IMR-90 (cell line): Measurements from ENCODE around the gene DHCR7. TPM values are rescaled to one million over a fixed set of nuclear protein-coding genes. Genes with fewer than 3 reads are reported as not detected.

Experiments used
- ATAC-seq: fragments of 200-7000 bp; cut with Tn5 transposase; 2 replicates; pipeline ENCODE4 v1.9.1; 2020; ENCODE audit warnings: low read depth, mild to moderate bottlenecking, moderate library complexity
- BruUV-seq: library from RNA; stranded (reverse); fragments of 400-500 nt; replicated peaks from 2 replicates; lab custom pipeline; 2021; lab: Mats Ljungman, UMichigan
- CTCF ChIA-PET: fragments of 300-600 bp; formaldehyde crosslinking; extraction: SDS; loops from one replicate; lab custom pipeline; 2021; ENCODE audit warnings: antibody characterized with exemption; lab: Yijun Ruan, JAX
- POLR2A ChIA-PET: fragments of 300-600 bp; sonication (Branson Sonifier 250); formaldehyde crosslinking; loops from one replicate; lab custom pipeline; 2022; ENCODE audit warnings: antibody characterized with exemption; ENCODE audit not compliant: unreplicated experiment; lab: Charles Lee
- DNase-seq: peaks from one replicate; pipeline ENCODE4 v3.0.0; 2013
- H2AFZ ChIP-seq: replicated peaks from 2 replicates; pipeline ENCODE3; 2013; ENCODE audit warnings: low read length, mild to moderate bottlenecking; ENCODE audit not compliant: poor library complexity
- H2AK5ac ChIP-seq: 2 replicates; pipeline ENCODE4 v1.6.1; 2013; ENCODE audit warnings: low read depth, low read length, inconsistent platforms
- H2AK9ac ChIP-seq: replicated peaks from 2 replicates; pipeline ENCODE3; 2013; ENCODE audit warnings: mild to moderate bottlenecking, low read depth, low read length, moderate library complexity; ENCODE audit not compliant: poor library complexity
- H2BK120ac ChIP-seq: 2 replicates; pipeline ENCODE4 v1.6.1; 2013; ENCODE audit warnings: low read depth, low read length, inconsistent platforms
- H2BK15ac ChIP-seq: 3 replicates; pipeline ENCODE4 v1.6.1; 2013; ENCODE audit warnings: low read depth, low read length, inconsistent platforms
- H2BK20ac ChIP-seq: 2 replicates; pipeline ENCODE4 v1.6.1; 2013; ENCODE audit warnings: low read depth, mild to moderate bottlenecking, inconsistent platforms, low read length, moderate library complexity
- H2BK5ac ChIP-seq: 2 replicates; pipeline ENCODE4 v1.6.1; 2013; ENCODE audit warnings: mild to moderate bottlenecking, low read depth, low read length, inconsistent platforms; ENCODE audit not compliant: poor library complexity, severe bottlenecking
- H3K14ac ChIP-seq: replicated peaks from 2 replicates; pipeline ENCODE4 v1.6.1; 2013; ENCODE audit warnings: low read depth, low read length, inconsistent platforms
- H3K18ac ChIP-seq: 2 replicates; pipeline ENCODE4 v1.6.1; 2013; ENCODE audit warnings: low read depth, low read length, control low read depth
- H3K23ac ChIP-seq: 2 replicates; pipeline ENCODE4 v1.6.1; 2013; ENCODE audit warnings: low read depth, low read length, inconsistent platforms
- H3K27ac ChIP-seq: 2 replicates; pipeline ENCODE4 v1.5.1; 2013; ENCODE audit warnings: mild to moderate bottlenecking, control low read depth, low read length; ENCODE audit not compliant: insufficient read depth
- H3K27me3 ChIP-seq: 2 replicates; pipeline ENCODE4 v1.6.1; 2013; ENCODE audit warnings: low read length; ENCODE audit not compliant: control insufficient read depth, insufficient read depth
- H3K36me3 ChIP-seq: 2 replicates; pipeline ENCODE4 v1.6.1; 2013; ENCODE audit warnings: low read length, mixed read lengths; ENCODE audit not compliant: control insufficient read depth, insufficient read depth
- H3K4ac ChIP-seq: 2 replicates; pipeline ENCODE4 v1.6.1; 2013; ENCODE audit warnings: low read depth, low read length, inconsistent platforms
- H3K4me1 ChIP-seq: 2 replicates; pipeline ENCODE4 v1.6.1; 2013; ENCODE audit warnings: low read length, mixed read lengths; ENCODE audit not compliant: control insufficient read depth, insufficient read depth
- H3K4me2 ChIP-seq: 2 replicates; pipeline ENCODE4 v1.6.1; 2013; ENCODE audit warnings: low read depth, mild to moderate bottlenecking, control low read depth, low read length, moderate library complexity
- H3K4me3 ChIP-seq: 2 replicates; pipeline ENCODE4 v1.5.1; 2013; ENCODE audit warnings: low read depth, mild to moderate bottlenecking, control low read depth, low read length, moderate library complexity; ENCODE audit not compliant: insufficient read depth
- H3K56ac ChIP-seq: 2 replicates; pipeline ENCODE4 v1.6.1; 2013; ENCODE audit warnings: low read length, inconsistent platforms; ENCODE audit not compliant: insufficient read depth; ENCODE audit errors: extremely low read depth
- H3K79me1 ChIP-seq, 2 experiments: 2 replicates each; pipeline ENCODE4 v1.6.1; 2013; ENCODE audit warnings: low read length in 2 of 2, inconsistent platforms in 1 of 2, low read depth in 1 of 2
- H3K9ac ChIP-seq: 2 replicates; pipeline ENCODE4 v1.6.1; 2013; ENCODE audit warnings: low read depth, low read length, control low read depth
- H3K9me1 ChIP-seq: 2 replicates; pipeline ENCODE4 v1.6.1; 2013; ENCODE audit warnings: low read length, inconsistent platforms; ENCODE audit not compliant: insufficient read depth
- H3K9me3 ChIP-seq: 2 replicates; pipeline ENCODE4 v1.6.1; 2013; ENCODE audit warnings: low read length; ENCODE audit not compliant: control insufficient read depth, insufficient read depth
- H4K20me1 ChIP-seq: 2 replicates; pipeline ENCODE4 v1.6.1; 2013; ENCODE audit warnings: low read length, inconsistent platforms; ENCODE audit not compliant: insufficient read depth
- H4K5ac ChIP-seq: 2 replicates; pipeline ENCODE4 v1.6.1; 2013; ENCODE audit warnings: mild to moderate bottlenecking, low read depth, low read length, control low read depth
- H4K8ac ChIP-seq, 2 experiments: 2 replicates each; pipeline ENCODE4 v1.6.1; 2013; ENCODE audit warnings: low read depth in 2 of 2, low read length in 2 of 2, control low read depth in 1 of 2, inconsistent platforms in 1 of 2
- H4K91ac ChIP-seq: 2 replicates; pipeline ENCODE4 v1.6.1; 2013; ENCODE audit warnings: low read depth, low read length, inconsistent platforms; ENCODE audit not compliant: insufficient read depth
- CEBPB ChIP-seq: IDR thresholded peaks from 2 replicates; pipeline ENCODE4 v1.6.1; 2012; ENCODE audit warnings: low read depth, low read length, improper control_type of control experiment
- CHD1 ChIP-seq: IDR thresholded peaks from 2 replicates; pipeline ENCODE4 v1.6.1; 2012; ENCODE audit warnings: low read depth, low read length, improper control_type of control experiment
- FOS ChIP-seq: fragments of 150-350 bp; IDR thresholded peaks from 2 replicates; pipeline ENCODE4 v1.6.1; 2016; ENCODE audit warnings: low read depth, low read length
- MAFK ChIP-seq: IDR thresholded peaks from 2 replicates; pipeline ENCODE4 v1.6.1; 2012; ENCODE audit warnings: low read depth, low read length, improper control_type of control experiment
- MAZ ChIP-seq: IDR thresholded peaks from 2 replicates; pipeline ENCODE4 v1.6.1; 2012; ENCODE audit warnings: low read depth, mild to moderate bottlenecking, low read length, improper control_type of control experiment, moderate library complexity, borderline replicate concordance
- MXI1 ChIP-seq: IDR thresholded peaks from 2 replicates; pipeline ENCODE4 v1.6.1; 2012; ENCODE audit warnings: low read depth, mild to moderate bottlenecking, low read length, moderate library complexity, borderline replicate concordance
- NFE2L2 ChIP-seq: fragments of 150-350 bp; IDR thresholded peaks from 2 replicates; pipeline ENCODE4 v1.6.1; 2016; ENCODE audit warnings: low read depth, mild to moderate bottlenecking, low read length
- POLR2A ChIP-seq: IDR thresholded peaks from 2 replicates; pipeline ENCODE4 v1.6.1; 2012; ENCODE audit warnings: mild to moderate bottlenecking, low read depth, low read length
- RAD21 ChIP-seq: IDR thresholded peaks from 2 replicates; pipeline ENCODE4 v1.6.1; 2012; ENCODE audit warnings: low read length, improper control_type of control experiment
- RCOR1 ChIP-seq: IDR thresholded peaks from 2 replicates; pipeline ENCODE4 v1.6.1; 2012; ENCODE audit warnings: mild to moderate bottlenecking, low read length, improper control_type of control experiment; ENCODE audit not compliant: insufficient replicate concordance
- RFX5 ChIP-seq: IDR thresholded peaks from 2 replicates; pipeline ENCODE4 v1.8.0; 2012; ENCODE audit warnings: low read depth, mild to moderate bottlenecking, low read length, moderate library complexity
- SMC3 ChIP-seq: fragments of 150-350 bp; IDR thresholded peaks from 2 replicates; pipeline ENCODE4 v1.6.1; 2016; ENCODE audit warnings: low read depth, mild to moderate bottlenecking, antibody characterized with exemption, low read length, moderate library complexity
- WGBS, 2 experiments: methylation state at CpG; one replicate each; pipeline versions ENCODE4 v1.1.5 to v1.1.7; 2013; ENCODE audit warnings: missing lambda C conversion rate in 2 of 2; ENCODE audit not compliant: insufficient read length in 1 of 2; ENCODE audit errors: extremely low coverage in 2 of 2; 5-methylcytosine and 5-hydroxymethylcytosine counted together
- dilution Hi-C: fragments of 300-500 bp; cut with HindIII; formaldehyde crosslinking; loops from one replicate; pipeline ENCODE4 v1.14.3; 2018; ENCODE audit warnings: low sequenced_read_pairs; ENCODE audit not compliant: unreplicated experiment
- in situ Hi-C: fragments of 300-500 bp; cut with MboI; formaldehyde crosslinking; loops from 3 replicates; pipeline ENCODE4 v1.14.3; 2019; ENCODE audit warnings: low sequenced_read_pairs, inconsistent platforms, mixed read lengths
- intact Hi-C: fragments of 100-400 bp; cut with micrococcal nuclease; formaldehyde crosslinking; loops from 2 replicates; pipeline ENCODE4 v1.10.0; 2022
- polyA plus RNA-seq, 3 experiments: library from polyadenylated mRNA; depleted of rRNA; stranded (reverse); fragments of >200 nt; gene quantifications; 2 replicates each; pipeline ENCODE4 v1.2.3, GENCODE V29; 2012; ENCODE audit warnings: low replicate concordance in 1 of 3
- total RNA-seq: library from RNA; depleted of rRNA; stranded (reverse); fragments of >200 nt; gene quantifications from 2 replicates; pipeline ENCODE4 v1.2.3, GENCODE V29; 2012
- TF ChIP-seq, protein P1 (sequence below): fragments of 150-350 bp; IDR thresholded peaks from 2 replicates; pipeline ENCODE4 v1.6.1; 2016; ENCODE audit warnings: low read depth, mild to moderate bottlenecking, low read length, moderate library complexity, borderline replicate concordance
- TF ChIP-seq, protein P2 (sequence below): fragments of 150-350 bp; IDR thresholded peaks from 2 replicates; pipeline ENCODE4 v1.6.1; 2017; ENCODE audit warnings: mild to moderate bottlenecking, antibody characterized with exemption, low read length, low read depth
- TF ChIP-seq, protein P3 (sequence below): conservative IDR thresholded peaks from 2 replicates; pipeline ENCODE4 v1.5.1; 2012; ENCODE audit warnings: mild to moderate bottlenecking, low read depth, low read length, improper control_type of control experiment

Gene DHCR7
- total and polyA plus RNA-seq, 2 of the 4 experiments (the other 2 are of a cell fraction) = 22.0 to 43.3 TPM

DNA sequence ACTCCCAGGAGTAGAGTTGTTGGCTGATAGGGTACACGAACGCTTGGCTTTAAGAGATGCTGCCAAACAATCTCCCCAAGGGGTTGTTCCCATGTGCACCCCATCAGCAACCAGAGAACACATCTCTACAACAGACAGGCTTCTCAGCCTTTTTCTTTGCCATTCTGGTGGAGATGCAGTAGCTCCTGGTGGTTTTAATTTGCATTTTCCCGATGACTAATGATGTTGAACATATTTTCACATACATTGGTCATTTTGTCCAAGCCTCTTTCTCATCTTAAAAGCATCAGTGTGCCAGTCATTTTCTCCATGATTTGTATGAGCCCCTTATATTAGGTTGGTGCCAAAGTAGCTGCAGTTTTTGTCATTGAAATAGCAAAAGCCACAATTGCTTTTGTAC lies 21.8 kb downstream of the DHCR7 start:
- Histone ChIP-seq H2BK20ac (no peak overlapping the region), H3K9me1 (no peaks in the 10 kb centered on the region), H3K14ac (no peak overlapping the region), H3K23ac (no peak overlapping the region), H2BK120ac (no peak overlapping the region), H4K91ac (no peak overlapping the region), H2BK15ac (no peak overlapping the region), H3K4me1 (no peaks in the 10 kb centered on the region), H3K36me3 (no peaks in the 10 kb centered on the region), H3K18ac (no peak overlapping the region), H3K27ac (no peak overlapping the region), H3K4ac (no peak overlapping the region), H3K4me2 (no peak overlapping the region), H3K56ac (no peak overlapping the region), H3K27me3 (peaks cover 23% of the 10 kb centered on the region), H4K20me1 (no peaks in the 10 kb centered on the region), H4K5ac (no peak overlapping the region), H3K79me1 (no peaks in the 10 kb centered on the region), H3K4me3 (no peak overlapping the region), H2BK5ac (no peak overlapping the region), H2AK5ac (no peak overlapping the region), H4K8ac (no peak overlapping the region), H3K9ac (no peak overlapping the region), H2AFZ (no peak overlapping the region), H2AK9ac (no peak overlapping the region), H3K9me3 (no peaks in the 10 kb centered on the region)
- BruUV-seq = no TSS peak
- in situ Hi-C loops (no loop called here), dilution Hi-C loops (no loop called here), intact Hi-C loops (loop anchor here (10.0 kb wide), 1 partner anchor 302 kb away; no protein-coding TSS in a partner anchor)
- CTCF ChIA-PET = no interaction called here
- DNase-seq (no peak), ATAC-seq (no peak)
- TF ChIP-seq MAZ = no peak
- TF ChIP-seq RAD21 = no peak
- TF ChIP-seq FOS = no peak
- TF ChIP-seq SMC3 = no peak
- TF ChIP-seq NFE2L2 = no peak
- no peak for TF ChIP-seq MXI1
- TF ChIP-seq CEBPB = no peak
- TF ChIP-seq MAFK = no peak
- no peak for TF ChIP-seq POLR2A
- TF ChIP-seq RCOR1 = no peak
- TF ChIP-seq, protein P1, sequence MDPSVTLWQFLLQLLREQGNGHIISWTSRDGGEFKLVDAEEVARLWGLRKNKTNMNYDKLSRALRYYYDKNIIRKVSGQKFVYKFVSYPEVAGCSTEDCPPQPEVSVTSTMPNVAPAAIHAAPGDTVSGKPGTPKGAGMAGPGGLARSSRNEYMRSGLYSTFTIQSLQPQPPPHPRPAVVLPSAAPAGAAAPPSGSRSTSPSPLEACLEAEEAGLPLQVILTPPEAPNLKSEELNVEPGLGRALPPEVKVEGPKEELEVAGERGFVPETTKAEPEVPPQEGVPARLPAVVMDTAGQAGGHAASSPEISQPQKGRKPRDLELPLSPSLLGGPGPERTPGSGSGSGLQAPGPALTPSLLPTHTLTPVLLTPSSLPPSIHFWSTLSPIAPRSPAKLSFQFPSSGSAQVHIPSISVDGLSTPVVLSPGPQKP = no peak
- TF ChIP-seq RFX5 = no peak
- TF ChIP-seq, protein P2, sequence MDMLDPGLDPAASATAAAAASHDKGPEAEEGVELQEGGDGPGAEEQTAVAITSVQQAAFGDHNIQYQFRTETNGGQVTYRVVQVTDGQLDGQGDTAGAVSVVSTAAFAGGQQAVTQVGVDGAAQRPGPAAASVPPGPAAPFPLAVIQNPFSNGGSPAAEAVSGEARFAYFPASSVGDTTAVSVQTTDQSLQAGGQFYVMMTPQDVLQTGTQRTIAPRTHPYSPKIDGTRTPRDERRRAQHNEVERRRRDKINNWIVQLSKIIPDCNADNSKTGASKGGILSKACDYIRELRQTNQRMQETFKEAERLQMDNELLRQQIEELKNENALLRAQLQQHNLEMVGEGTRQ = no peak
- TF ChIP-seq, protein P3, sequence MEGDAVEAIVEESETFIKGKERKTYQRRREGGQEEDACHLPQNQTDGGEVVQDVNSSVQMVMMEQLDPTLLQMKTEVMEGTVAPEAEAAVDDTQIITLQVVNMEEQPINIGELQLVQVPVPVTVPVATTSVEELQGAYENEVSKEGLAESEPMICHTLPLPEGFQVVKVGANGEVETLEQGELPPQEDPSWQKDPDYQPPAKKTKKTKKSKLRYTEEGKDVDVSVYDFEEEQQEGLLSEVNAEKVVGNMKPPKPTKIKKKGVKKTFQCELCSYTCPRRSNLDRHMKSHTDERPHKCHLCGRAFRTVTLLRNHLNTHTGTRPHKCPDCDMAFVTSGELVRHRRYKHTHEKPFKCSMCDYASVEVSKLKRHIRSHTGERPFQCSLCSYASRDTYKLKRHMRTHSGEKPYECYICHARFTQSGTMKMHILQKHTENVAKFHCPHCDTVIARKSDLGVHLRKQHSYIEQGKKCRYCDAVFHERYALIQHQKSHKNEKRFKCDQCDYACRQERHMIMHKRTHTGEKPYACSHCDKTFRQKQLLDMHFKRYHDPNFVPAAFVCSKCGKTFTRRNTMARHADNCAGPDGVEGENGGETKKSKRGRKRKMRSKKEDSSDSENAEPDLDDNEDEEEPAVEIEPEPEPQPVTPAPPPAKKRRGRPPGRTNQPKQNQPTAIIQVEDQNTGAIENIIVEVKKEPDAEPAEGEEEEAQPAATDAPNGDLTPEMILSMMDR = no peak
- no peak for TF ChIP-seq CHD1
- POLR2A ChIA-PET = no interaction called here
- WGBS, 2 experiments = no CpG with 5 or more reads among the region's 3 CpGs
